Thoracic aorta (tissue), 2 donors: ENCODE measurements around the gene U2AF2. TPM values are rescaled to one million over a fixed set of nuclear protein-coding genes. Genes with fewer than 3 reads are reported as not detected.

ENCODE experiments used
- ATAC-seq: fragments of 150-250 bp; one replicate; pipeline ENCODE4 v1.8.0; 2017; ENCODE audit warnings: low read depth; ENCODE audit not compliant: insufficient number of reproducible peaks, low FRiP score
- DNase-seq: peaks from one replicate; pipeline ENCODE4 v3.0.0-alpha.2; 2020; ENCODE audit warnings: low spot score
- H3K27ac ChIP-seq, 2 donors: fragments of 200-600 bp; sonication (generic); 1 replicate in 1 of 2; 2 replicates in 1 of 2; pipeline ENCODE4 v1.5.1; 2016; ENCODE audit warnings: mild to moderate bottlenecking in 2 of 2, moderate library complexity in 2 of 2
- H3K27me3 ChIP-seq: fragments of 200-600 bp; sonication (generic); replicated peaks from 2 replicates; pipeline ENCODE4 v1.6.0; 2016; ENCODE audit warnings: mild to moderate bottlenecking; ENCODE audit not compliant: insufficient read depth
- H3K36me3 ChIP-seq: fragments of 200-600 bp; sonication (generic); one replicate; pipeline ENCODE4 v1.5.1; 2016
- H3K4me1 ChIP-seq, 2 donors: fragments of 200-600 bp; sonication (generic); 1 replicate in 1 of 2; 2 replicates in 1 of 2; pipeline versions ENCODE4 v1.5.1 to v1.6.0; 2016; ENCODE audit warnings: low read depth in 2 of 2, mild to moderate bottlenecking in 1 of 2; ENCODE audit not compliant: control insufficient read depth in 1 of 2
- H3K4me3 ChIP-seq: fragments of 200-600 bp; sonication (generic); 2 replicates; pipeline ENCODE4 v1.5.1; 2016; ENCODE audit warnings: mild to moderate bottlenecking
- H3K9me3 ChIP-seq: fragments of 200-600 bp; sonication (generic); 2 replicates; pipeline ENCODE4 v1.5.1; 2016
- CTCF ChIP-seq: fragments of 200-600 bp; sonication (generic); IDR thresholded peaks from one replicate; pipeline ENCODE4 v1.5.1; 2019; ENCODE audit warnings: antibody characterized with exemption
- total RNA-seq, 2 donors: library from RNA; depleted of rRNA; stranded (reverse); fragments of >200 nt; gene quantifications; one replicate each; pipeline versions ENCODE4 v1.1.0 to v1.2.3, GENCODE V29; 2016

Gene U2AF2
- total RNA-seq, 2 donors from 2014 or later, result 77.3 to 106 TPM

DNA sequence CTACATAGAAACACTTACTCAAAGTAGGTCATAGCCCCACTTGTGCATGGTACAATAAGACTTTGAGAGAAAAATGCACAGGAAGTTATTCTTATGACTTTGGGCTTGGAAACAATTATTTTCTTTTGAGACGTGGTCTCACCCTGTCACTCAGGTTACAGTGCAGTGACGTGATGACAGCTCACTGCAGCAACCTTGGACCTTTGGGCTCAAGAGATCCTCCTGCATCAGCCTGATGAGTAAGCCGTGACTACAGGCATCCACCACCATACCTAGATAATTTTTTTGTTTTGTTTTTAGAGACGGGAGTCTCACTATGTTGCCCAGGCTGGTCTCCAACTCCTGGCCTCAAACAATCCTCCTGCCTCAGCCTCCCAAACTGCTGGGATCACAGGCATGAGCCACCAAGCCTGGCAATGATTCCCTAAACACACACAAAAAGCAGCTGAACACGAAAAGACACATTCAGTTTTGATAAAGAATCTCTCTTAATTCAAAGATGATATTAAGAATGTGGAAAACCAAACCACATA lies 65.4 kb downstream of the U2AF2 start:
- H3K4me1 ChIP-seq, result no peaks in the 10 kb centered on the region
- H3K36me3 ChIP-seq, result no peaks in the 10 kb centered on the region
- ATAC-seq (no peak), DNase-seq (no peak)
- H3K4me3 ChIP-seq, result no peak overlapping the region
- no peak for TF ChIP-seq CTCF
- no peaks in the 10 kb centered on the region for H3K27me3 ChIP-seq
- no peaks in the 10 kb centered on the region for H3K9me3 ChIP-seq
- H3K27ac ChIP-seq, result no peak overlapping the region

- Histone ChIP-seq H3K4me3 (no peak overlapping the region), H3K4me1 (no peaks in the 10 kb centered on the region), H3K36me3 (no peaks in the 10 kb centered on the region), H3K9me3 (no peaks in the 10 kb centered on the region), H3K27ac (no peak overlapping the region), H3K27me3 (no peaks in the 10 kb centered on the region)
- no peak for TF ChIP-seq CTCF
- no peak for DNase-seq
- ATAC-seq, result no peak
These were observed 66.0 kb downstream of the U2AF2 start for GRCh38 chr19:55720801-55721200.

DNA sequence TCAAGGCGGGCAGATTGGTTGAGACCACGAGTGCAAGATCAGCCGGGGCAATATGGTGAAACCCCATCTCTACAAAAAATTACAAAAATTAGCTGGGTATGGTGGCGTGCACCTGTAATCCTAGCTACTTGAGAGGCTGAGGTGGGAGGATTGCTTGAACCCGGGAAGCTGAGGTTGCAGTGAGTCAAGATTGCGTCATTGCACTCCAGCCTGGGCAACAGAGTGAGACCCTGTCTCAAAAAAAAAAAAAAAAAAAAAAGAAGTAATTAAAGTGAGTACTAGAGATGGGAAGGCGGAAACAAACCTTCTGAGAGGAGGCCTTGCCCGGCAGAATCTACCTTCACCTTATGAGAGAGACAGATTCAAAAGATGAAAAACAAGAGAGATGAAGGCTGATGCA lies 68.7 kb downstream of the U2AF2 start:
- no peak for TF ChIP-seq CTCF
- H3K27me3 ChIP-seq, result no peaks in the 10 kb centered on the region
- no peaks in the 10 kb centered on the region for H3K36me3 ChIP-seq
- H3K4me1 ChIP-seq, result no peaks in the 10 kb centered on the region
- no peak for ATAC-seq
- no peaks in the 10 kb centered on the region for H3K9me3 ChIP-seq
- H3K27ac ChIP-seq, result no peak overlapping the region
- no peak for DNase-seq
- no peak overlapping the region for H3K4me3 ChIP-seq

Other genes starting within 250 kb of the U2AF2 start
- gene UBE2S, start 247.2 kb upstream of the U2AF2 start, total RNA-seq, result 10 to 100 TPM; 16.3 to 17.9 TPM
- gene SHISA7, start 211.7 kb upstream of the U2AF2 start, total RNA-seq, result not detected
- gene ISOC2, start 193.4 kb upstream of the U2AF2 start, total RNA-seq, result 10 to 100 TPM; 18.8 to 27.4 TPM
- gene C19orf85, start 190.3 kb upstream of the U2AF2 start, total RNA-seq, result not detected
- gene ZNF628, start 178.4 kb upstream of the U2AF2 start, total RNA-seq, result 1 to 10 TPM; 3.5 to 7.2 TPM
- 1 to 10 TPM; 3.4 to 3.8 TPM for gene NAT14, start 169.8 kb upstream of the U2AF2 start, total RNA-seq
- 10 to 100 TPM in 1 of 2 donors, 1 to 10 TPM in 1; 4.3 to 58.3 TPM for gene SSC5D, start 166.6 kb upstream of the U2AF2 start, total RNA-seq
- not detected for gene SBK2, start 117.9 kb upstream of the U2AF2 start, total RNA-seq
- gene SBK3, start 109.5 kb upstream of the U2AF2 start, total RNA-seq, result not detected
- gene ZNF579, start 74.2 kb upstream of the U2AF2 start, total RNA-seq, result 1 to 10 TPM; 2.4 to 3.9 TPM
- 10 to 100 TPM in 1 of 2 donors, 1 to 10 TPM in 1; 9.5 to 17.3 TPM for gene FIZ1, start 55.5 kb upstream of the U2AF2 start, total RNA-seq
- 10 to 100 TPM; 21.7 to 26.4 TPM for gene ZNF524, start 54.7 kb upstream of the U2AF2 start, total RNA-seq
- 10 to 100 TPM; 11.9 to 14.5 TPM for gene ZNF865, start 49.4 kb upstream of the U2AF2 start, total RNA-seq
- 10 to 100 TPM in 1 of 2 donors, 1 to 10 TPM in 1; 8.5 to 13.0 TPM for gene ZNF784, start 30.5 kb upstream of the U2AF2 start, total RNA-seq
- gene ZNF580, start 14.0 kb upstream of the U2AF2 start, total RNA-seq, result 10 to 100 TPM; 46.0 to 65.5 TPM
- gene ZNF581, start 11.4 kb upstream of the U2AF2 start, total RNA-seq, result 10 to 100 TPM in 1 of 2 donors, 1 to 10 TPM in 1; 6.7 to 23.8 TPM
- 10 to 100 TPM; 10.5 to 14.8 TPM for gene CCDC106, start 6.8 kb upstream of the U2AF2 start, total RNA-seq
- 10 to 100 TPM; 91.3 to 93.5 TPM for gene EPN1, start 20.2 kb downstream of the U2AF2 start, total RNA-seq
- not detected for gene NLRP9, start 83.4 kb downstream of the U2AF2 start, total RNA-seq
- gene RFPL4A, start 104.1 kb downstream of the U2AF2 start, total RNA-seq, result not detected
- gene RFPL4AL1, start 114.1 kb downstream of the U2AF2 start, total RNA-seq, result not detected
- not detected for gene NLRP11, start 177.0 kb downstream of the U2AF2 start, total RNA-seq
- gene NLRP4, start 181.5 kb downstream of the U2AF2 start, total RNA-seq, result not detected